ENCODE measurements around the gene IFIT1B.

The IFIT1B gene

DNA sequence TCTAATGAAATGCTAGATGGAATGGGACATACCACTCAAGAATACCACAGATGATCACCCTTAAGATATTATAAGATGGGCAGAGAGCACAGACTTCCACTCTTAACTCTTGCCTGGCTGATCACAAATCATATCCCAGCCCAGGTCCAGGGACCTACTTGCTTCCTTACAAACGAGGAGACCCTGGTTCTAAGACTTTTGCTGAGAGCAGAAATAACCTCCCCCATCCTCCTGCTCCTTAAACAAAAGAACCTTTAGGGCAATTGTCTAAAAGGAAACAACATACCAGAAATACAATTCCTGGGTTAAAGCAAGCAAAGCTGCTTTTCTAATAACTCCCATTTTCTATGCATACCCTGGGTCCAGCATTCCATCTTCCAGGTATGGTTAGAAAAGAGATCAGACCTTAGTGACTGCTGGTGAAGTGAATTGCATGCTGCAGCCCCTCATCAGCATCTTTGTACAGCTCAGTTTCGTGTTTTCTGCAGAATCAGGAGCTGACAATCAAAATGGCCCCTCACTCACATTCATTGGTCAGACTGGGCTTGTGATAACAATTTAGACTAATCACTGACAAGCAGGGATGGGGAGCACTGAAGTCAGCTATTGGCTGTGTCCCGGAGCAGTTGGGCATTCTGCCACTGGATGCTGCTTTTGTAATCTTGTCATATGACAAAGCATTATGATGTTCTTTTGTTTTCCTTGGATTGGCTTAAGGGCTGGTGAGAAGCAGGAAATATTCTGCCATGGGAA is 35.5 kb upstream of the IFIT1B start:
- Histone ChIP-seq H3K79me2 (ENCODE audit: control insufficient read depth, insufficient read depth, low read length, poor library complexity) (no peaks in the 10 kb centered on the region), H3K9ac (ENCODE audit: low read length) (no peak overlapping the region), H3K4me1 (ENCODE audit: control insufficient read depth in 1 of 2, insufficient read depth in 2 of 2, low read length in 2 of 2) (peaks cover 3% of the 10 kb centered on the region in 2 experiments), H4K12ac (ENCODE audit: low read depth, low read length) (no peak overlapping the region), H2BK120ac (ENCODE audit: insufficient read depth, low read length, poor library complexity) (no peak overlapping the region), H3K4me3 (ENCODE audit: low read depth, low read length) (no peak overlapping the region), H3K9me3 (ENCODE audit: insufficient read depth, low read depth, low read length) (no peaks in the 10 kb centered on the region), H2BK12ac (ENCODE audit: low read length) (no peak overlapping the region), H4K91ac (ENCODE audit: low read depth, low read length) (no peak overlapping the region), H3K4ac (ENCODE audit: low read depth, low read length) (no peak overlapping the region), H3K23ac (ENCODE audit: low read length) (no peak overlapping the region), H2BK5ac (ENCODE audit: low read depth, low read length, poor library complexity) (no peak overlapping the region), H2AK5ac (ENCODE audit: low read length) (no peak overlapping the region), H2AFZ (ENCODE audit: insufficient read depth, low read length, poor library complexity) (no peak overlapping the region), H3K14ac (ENCODE audit: low read length) (no peak overlapping the region), H3K4me2 (ENCODE audit: low read length) (no peak overlapping the region), H3K27ac (ENCODE audit: low read depth, low read length) (no peak overlapping the region), H3K79me1 (ENCODE audit: low read length) (no peaks in the 10 kb centered on the region), H3K36me3 (ENCODE audit: control insufficient read depth in 1 of 2, insufficient read depth in 2 of 2, low read length in 2 of 2) (no peaks in the 10 kb centered on the region), H3K27me3 (ENCODE audit: insufficient read depth, low read length) (no peaks in the 10 kb centered on the region), H4K8ac (ENCODE audit: low read depth, low read length) (no peak overlapping the region), H3K18ac (ENCODE audit: low read length) (no peak overlapping the region)
- DNase-seq, result no peak
- no CpG with 5 or more reads among the region's 3 CpGs for WGBS (ENCODE audit: extremely low coverage, insufficient coverage, insufficient read length)

DNA sequence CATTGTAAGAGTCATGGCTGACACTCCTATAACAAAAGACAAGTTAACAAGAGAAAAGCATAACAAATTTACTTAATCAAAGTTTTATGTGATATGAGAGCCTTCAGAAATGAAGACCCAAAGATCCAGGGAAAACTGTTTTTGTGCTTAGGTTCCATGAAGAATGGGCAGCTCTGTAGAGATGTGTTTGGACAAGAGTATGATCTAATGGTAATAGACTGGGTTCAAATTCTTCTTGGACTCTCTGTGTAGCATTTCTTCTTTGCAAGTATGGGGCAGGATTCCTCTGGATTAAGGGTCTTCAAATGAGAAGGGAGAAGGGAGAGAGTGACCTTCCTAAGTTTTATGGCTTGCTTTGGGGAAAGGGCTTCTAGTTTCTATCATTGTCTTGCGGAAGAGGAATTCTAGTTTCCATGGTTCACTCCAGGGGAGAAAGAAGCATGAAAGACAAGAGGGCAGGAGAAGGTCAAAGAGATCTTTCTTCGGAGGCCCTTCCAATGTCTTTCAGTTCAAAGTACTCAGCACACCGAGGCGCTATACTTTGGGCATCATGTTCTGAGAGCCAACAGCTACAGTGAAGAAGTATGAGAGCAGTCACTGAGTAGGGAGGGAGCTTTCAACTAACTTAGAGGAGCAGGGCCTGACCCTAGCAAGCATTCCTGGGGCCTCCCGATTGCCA is 34.6 kb upstream of the IFIT1B start:
- no peak for DNase-seq
- Histone ChIP-seq H3K27ac (ENCODE audit: low read depth, low read length) (no peak overlapping the region), H3K14ac (ENCODE audit: low read length) (no peak overlapping the region)

DNA sequence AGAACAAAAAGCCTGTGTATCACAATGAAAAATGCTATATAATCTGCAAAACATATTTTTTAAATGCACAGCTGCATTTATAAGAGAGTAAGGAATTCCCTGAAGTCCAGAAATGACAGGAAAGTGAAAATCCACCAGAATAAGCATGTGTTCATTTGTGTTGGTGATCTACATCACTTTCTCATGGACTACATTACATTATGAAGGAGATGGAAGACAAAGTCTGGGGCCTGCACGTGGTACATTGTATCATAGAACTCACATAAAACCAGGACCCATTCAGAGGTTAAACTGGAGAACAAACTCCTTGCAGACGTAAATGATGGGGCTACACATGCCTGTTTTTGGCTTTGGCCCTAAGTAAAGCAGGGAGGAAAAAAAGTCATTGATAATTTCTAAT is 33.7 kb upstream of the IFIT1B start:
- Histone ChIP-seq H3K18ac (ENCODE audit: low read length) (no peak overlapping the region), H2BK12ac (ENCODE audit: low read length) (no peak overlapping the region), H3K14ac (ENCODE audit: low read length) (no peak overlapping the region), H2BK5ac (ENCODE audit: low read depth, low read length, poor library complexity) (no peak overlapping the region), H3K4me2 (ENCODE audit: low read length) (no peak overlapping the region), H3K23ac (ENCODE audit: low read length) (no peak overlapping the region), H3K4me3 (ENCODE audit: low read depth, low read length) (no peak overlapping the region), H4K8ac (ENCODE audit: low read depth, low read length) (no peak overlapping the region), H3K79me2 (ENCODE audit: control insufficient read depth, insufficient read depth, low read length, poor library complexity) (no peaks in the 10 kb centered on the region), H3K4ac (ENCODE audit: low read depth, low read length) (no peak overlapping the region), H3K9ac (ENCODE audit: low read length) (no peak overlapping the region), H3K27me3 (ENCODE audit: insufficient read depth, low read length) (no peaks in the 10 kb centered on the region), H2AK5ac (ENCODE audit: low read length) (no peak overlapping the region), H3K9me3 (ENCODE audit: insufficient read depth, low read depth, low read length) (no peaks in the 10 kb centered on the region), H2AFZ (ENCODE audit: insufficient read depth, low read length, poor library complexity) (no peak overlapping the region), H3K79me1 (ENCODE audit: low read length) (peaks cover 4% of the 10 kb centered on the region), H2BK120ac (ENCODE audit: insufficient read depth, low read length, poor library complexity) (no peak overlapping the region), H3K27ac (ENCODE audit: low read depth, low read length) (no peak overlapping the region), H4K12ac (ENCODE audit: low read depth, low read length) (no peak overlapping the region), H3K36me3 (ENCODE audit: control insufficient read depth in 1 of 2, insufficient read depth in 2 of 2, low read length in 2 of 2) (no peaks in the 10 kb centered on the region), H3K4me1 (ENCODE audit: control insufficient read depth in 1 of 2, insufficient read depth in 2 of 2, low read length in 2 of 2) (peaks cover 0 to 4% of the 10 kb centered on the region in 2 experiments), H4K91ac (ENCODE audit: low read depth, low read length) (no peak overlapping the region)
- WGBS (ENCODE audit: extremely low coverage, insufficient coverage, insufficient read length), result no CpG with 5 or more reads among the region's 2 CpGs
- DNase-seq, result no peak

More for the DNA sequence above, 34.6 kb upstream of the IFIT1B start:
- Histone ChIP-seq H2AFZ (ENCODE audit: insufficient read depth, low read length, poor library complexity) (no peak overlapping the region), H3K79me1 (ENCODE audit: low read length) (peaks cover 4% of the 10 kb centered on the region), H3K79me2 (ENCODE audit: control insufficient read depth, insufficient read depth, low read length, poor library complexity) (no peaks in the 10 kb centered on the region), H3K9ac (ENCODE audit: low read length) (no peak overlapping the region), H3K4me2 (ENCODE audit: low read length) (no peak overlapping the region), H2BK5ac (ENCODE audit: low read depth, low read length, poor library complexity) (no peak overlapping the region), H3K4me3 (ENCODE audit: low read depth, low read length) (no peak overlapping the region), H4K8ac (ENCODE audit: low read depth, low read length) (no peak overlapping the region), H3K4ac (ENCODE audit: low read depth, low read length) (no peak overlapping the region), H4K91ac (ENCODE audit: low read depth, low read length) (no peak overlapping the region), H3K18ac (ENCODE audit: low read length) (no peak overlapping the region), H3K27me3 (ENCODE audit: insufficient read depth, low read length) (no peaks in the 10 kb centered on the region), H4K12ac (ENCODE audit: low read depth, low read length) (no peak overlapping the region), H3K9me3 (ENCODE audit: insufficient read depth, low read depth, low read length) (no peaks in the 10 kb centered on the region), H2BK120ac (ENCODE audit: insufficient read depth, low read length, poor library complexity) (no peak overlapping the region), H2BK12ac (ENCODE audit: low read length) (no peak overlapping the region), H3K23ac (ENCODE audit: low read length) (no peak overlapping the region), H3K4me1 (ENCODE audit: control insufficient read depth in 1 of 2, insufficient read depth in 2 of 2, low read length in 2 of 2) (peaks cover 0 to 4% of the 10 kb centered on the region in 2 experiments), H2AK5ac (ENCODE audit: low read length) (no peak overlapping the region), H3K36me3 (ENCODE audit: control insufficient read depth in 1 of 2, insufficient read depth in 2 of 2, low read length in 2 of 2) (no peaks in the 10 kb centered on the region)
- WGBS (ENCODE audit: extremely low coverage, insufficient coverage, insufficient read length), result no CpG with 5 or more reads among the region's 5 CpGs

DNA sequence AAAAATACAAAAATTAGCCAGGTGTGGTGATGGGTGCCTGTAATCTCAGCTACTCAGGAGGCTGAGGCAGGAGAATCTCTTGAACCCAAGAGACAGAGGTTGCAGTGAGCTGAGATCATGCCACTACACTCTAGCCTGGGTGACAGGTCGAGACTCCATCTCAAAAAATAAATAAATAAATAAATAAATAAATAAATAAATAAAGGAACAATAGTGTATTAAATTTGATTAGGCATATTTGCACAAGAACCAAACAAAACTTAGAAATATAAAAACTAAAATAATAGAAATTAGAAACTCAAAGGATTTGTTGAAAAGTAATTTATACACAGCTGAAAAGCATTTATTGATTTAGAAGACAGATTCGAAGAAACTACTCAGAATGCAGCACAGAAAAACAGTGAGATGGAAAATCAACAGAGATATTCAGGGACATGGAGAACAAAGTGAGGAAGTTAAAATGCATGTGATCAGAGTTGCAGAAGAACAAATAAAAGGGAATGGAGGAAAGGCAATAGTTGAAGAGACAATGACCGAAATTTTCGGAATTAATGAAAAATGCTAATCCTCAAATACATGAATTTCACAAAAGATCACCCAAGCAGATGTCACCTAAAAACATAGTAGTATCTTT is 32.4 kb upstream of the IFIT1B start:
- Histone ChIP-seq H2BK5ac (ENCODE audit: low read depth, low read length, poor library complexity) (no peak overlapping the region), H3K4me3 (ENCODE audit: low read depth, low read length) (no peak overlapping the region), H4K12ac (ENCODE audit: low read depth, low read length) (no peak overlapping the region), H3K4me1 (ENCODE audit: control insufficient read depth in 1 of 2, insufficient read depth in 2 of 2, low read length in 2 of 2) (peaks cover 0 to 4% of the 10 kb centered on the region in 2 experiments), H2AFZ (ENCODE audit: insufficient read depth, low read length, poor library complexity) (no peak overlapping the region), H3K9me3 (ENCODE audit: insufficient read depth, low read depth, low read length) (no peaks in the 10 kb centered on the region), H2AK5ac (ENCODE audit: low read length) (no peak overlapping the region), H3K79me1 (ENCODE audit: low read length) (peaks cover 4% of the 10 kb centered on the region), H2BK120ac (ENCODE audit: insufficient read depth, low read length, poor library complexity) (no peak overlapping the region), H3K4ac (ENCODE audit: low read depth, low read length) (no peak overlapping the region), H4K8ac (ENCODE audit: low read depth, low read length) (no peak overlapping the region), H2BK12ac (ENCODE audit: low read length) (no peak overlapping the region), H3K18ac (ENCODE audit: low read length) (no peak overlapping the region), H3K23ac (ENCODE audit: low read length) (no peak overlapping the region), H3K4me2 (ENCODE audit: low read length) (no peak overlapping the region), H3K14ac (ENCODE audit: low read length) (no peak overlapping the region), H3K27ac (ENCODE audit: low read depth, low read length) (no peak overlapping the region), H3K27me3 (ENCODE audit: insufficient read depth, low read length) (no peaks in the 10 kb centered on the region), H4K91ac (ENCODE audit: low read depth, low read length) (no peak overlapping the region), H3K79me2 (ENCODE audit: control insufficient read depth, insufficient read depth, low read length, poor library complexity) (no peaks in the 10 kb centered on the region), H3K9ac (ENCODE audit: low read length) (no peak overlapping the region), H3K36me3 (ENCODE audit: control insufficient read depth in 1 of 2, insufficient read depth in 2 of 2, low read length in 2 of 2) (no peaks in the 10 kb centered on the region)
- WGBS (ENCODE audit: extremely low coverage, insufficient coverage, insufficient read length), result no CpG with 5 or more reads among the region's 4 CpGs
- no peak for DNase-seq

All from trophoblast cell (in vitro differentiated cells and primary cell).